ENCODE data around the gene FGFRL1. TPM values are rescaled to one million over a fixed set of nuclear protein-coding genes. Genes with fewer than 3 reads are reported as not detected.

Gene FGFRL1, protein sequence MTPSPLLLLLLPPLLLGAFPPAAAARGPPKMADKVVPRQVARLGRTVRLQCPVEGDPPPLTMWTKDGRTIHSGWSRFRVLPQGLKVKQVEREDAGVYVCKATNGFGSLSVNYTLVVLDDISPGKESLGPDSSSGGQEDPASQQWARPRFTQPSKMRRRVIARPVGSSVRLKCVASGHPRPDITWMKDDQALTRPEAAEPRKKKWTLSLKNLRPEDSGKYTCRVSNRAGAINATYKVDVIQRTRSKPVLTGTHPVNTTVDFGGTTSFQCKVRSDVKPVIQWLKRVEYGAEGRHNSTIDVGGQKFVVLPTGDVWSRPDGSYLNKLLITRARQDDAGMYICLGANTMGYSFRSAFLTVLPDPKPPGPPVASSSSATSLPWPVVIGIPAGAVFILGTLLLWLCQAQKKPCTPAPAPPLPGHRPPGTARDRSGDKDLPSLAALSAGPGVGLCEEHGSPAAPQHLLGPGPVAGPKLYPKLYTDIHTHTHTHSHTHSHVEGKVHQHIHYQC
- 1 to 10 TPM; 7.6 to 8.0 TPM for total RNA-seq

DNA sequence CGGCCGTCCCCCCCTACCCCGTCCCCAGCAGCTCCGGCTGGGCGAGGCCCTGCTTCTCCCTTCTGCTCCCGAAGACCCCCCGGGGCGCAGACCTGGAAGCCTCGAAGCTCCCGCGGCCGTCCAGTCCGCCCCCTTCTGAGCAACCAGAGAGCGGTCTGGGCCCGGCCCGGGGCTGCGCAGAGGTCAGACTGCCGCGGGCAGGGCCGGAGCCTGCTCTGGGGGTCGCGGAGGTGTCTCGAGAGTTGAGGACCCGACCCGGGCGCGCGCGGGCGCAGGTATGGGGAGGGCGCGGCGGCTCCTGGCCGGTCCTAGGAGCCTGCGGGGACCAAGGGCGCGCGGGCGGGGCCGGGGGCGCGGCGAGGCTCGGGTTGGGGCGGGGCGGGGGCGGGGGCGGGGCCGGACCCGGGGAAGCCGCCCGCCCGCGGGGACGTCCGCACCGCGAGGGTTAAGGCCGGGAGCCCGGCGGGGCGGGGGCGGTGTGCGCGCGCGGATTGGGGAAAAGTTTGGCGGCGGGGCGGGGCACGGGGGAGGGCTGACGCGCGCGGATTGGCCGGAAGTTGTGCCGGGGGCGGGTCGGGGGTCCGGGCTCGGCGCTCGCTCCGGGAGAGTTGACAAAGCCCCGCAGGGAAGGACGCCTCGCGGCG lies at the start of gene FGFRL1:
Gene FGFRL1 (plus strand): TSS at position 605 of the 644 bp plus-strand sequence. CDS start 860 bp downstream, outside the sequence.
- Mint-ChIP-seq H3K27ac (peak within 1 kb of the TSS; percentile 46), H3K27me3 (ENCODE audit: low read depth) (peaks cover 26% of the 10 kb centered on the region), H3K9me3 (no peaks in the 10 kb centered on the region), H3K4me1 (ENCODE audit: low read depth) (peaks cover 11% of the 10 kb centered on the region), H3K4me3 (peak within 1 kb of the TSS; percentile 73), H3K36me3 (ENCODE audit: low read depth) (no peaks in the 10 kb centered on the region)
- peak; percentile 95 for DNase-seq
- intact Hi-C loops (cut with micrococcal nuclease): loop anchor here (1.0 to 5.0 kb wide), 6 partner anchors 229 to 711 kb away; partner anchors contain the start of genes CTBP1, TACC3 and TMEM129
- CTCF ChIA-PET: no interaction called here

DNA sequence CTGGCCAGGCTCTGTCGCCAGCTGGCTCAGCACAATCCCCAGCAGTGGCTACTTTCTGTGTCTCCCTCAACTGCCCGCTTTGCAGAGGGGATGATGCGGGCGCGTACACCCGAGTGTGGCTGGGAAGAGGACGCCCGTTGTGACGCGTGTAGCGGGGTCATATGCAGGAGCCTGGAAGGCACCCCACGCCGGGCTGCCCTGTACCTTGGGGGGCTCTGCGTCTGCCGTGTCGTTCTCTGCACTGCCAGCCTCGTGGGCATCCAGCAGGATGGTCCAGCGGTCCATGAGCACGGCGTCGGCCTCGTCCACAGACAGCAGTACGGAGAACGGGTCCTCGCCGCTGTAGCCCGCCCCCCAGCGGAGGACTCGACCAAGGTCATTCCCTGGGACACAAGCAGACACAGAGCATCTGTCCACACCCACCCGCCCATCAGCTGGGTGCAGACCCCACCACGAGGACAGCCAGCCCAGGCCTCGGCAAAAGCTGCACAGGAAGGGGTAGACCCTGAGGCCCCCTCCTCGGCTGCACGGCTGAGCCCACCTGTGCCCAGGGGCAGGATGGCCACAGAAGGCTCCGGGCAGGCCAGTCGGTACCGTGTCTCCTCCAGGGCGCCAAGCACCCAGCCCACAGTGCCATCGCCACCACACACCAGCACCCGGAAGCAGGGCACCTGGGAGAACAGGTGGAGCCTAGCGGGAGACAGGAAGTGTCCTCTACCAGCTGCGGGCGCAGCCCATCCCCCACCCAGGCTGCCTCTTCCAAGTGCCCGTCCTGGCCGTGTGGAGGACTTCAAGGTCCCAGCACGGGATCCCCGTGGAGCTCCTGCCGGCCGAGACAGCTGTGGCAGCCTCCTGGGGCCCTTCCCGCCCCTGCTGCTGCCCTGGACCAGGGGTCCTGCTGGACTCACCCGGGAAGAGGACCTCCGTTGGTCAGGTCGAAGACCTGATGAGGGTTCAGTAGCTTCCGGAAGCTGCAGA lies 48.9 kb upstream of the FGFRL1 start:
- CTCF ChIA-PET: no interaction called here

DNA sequence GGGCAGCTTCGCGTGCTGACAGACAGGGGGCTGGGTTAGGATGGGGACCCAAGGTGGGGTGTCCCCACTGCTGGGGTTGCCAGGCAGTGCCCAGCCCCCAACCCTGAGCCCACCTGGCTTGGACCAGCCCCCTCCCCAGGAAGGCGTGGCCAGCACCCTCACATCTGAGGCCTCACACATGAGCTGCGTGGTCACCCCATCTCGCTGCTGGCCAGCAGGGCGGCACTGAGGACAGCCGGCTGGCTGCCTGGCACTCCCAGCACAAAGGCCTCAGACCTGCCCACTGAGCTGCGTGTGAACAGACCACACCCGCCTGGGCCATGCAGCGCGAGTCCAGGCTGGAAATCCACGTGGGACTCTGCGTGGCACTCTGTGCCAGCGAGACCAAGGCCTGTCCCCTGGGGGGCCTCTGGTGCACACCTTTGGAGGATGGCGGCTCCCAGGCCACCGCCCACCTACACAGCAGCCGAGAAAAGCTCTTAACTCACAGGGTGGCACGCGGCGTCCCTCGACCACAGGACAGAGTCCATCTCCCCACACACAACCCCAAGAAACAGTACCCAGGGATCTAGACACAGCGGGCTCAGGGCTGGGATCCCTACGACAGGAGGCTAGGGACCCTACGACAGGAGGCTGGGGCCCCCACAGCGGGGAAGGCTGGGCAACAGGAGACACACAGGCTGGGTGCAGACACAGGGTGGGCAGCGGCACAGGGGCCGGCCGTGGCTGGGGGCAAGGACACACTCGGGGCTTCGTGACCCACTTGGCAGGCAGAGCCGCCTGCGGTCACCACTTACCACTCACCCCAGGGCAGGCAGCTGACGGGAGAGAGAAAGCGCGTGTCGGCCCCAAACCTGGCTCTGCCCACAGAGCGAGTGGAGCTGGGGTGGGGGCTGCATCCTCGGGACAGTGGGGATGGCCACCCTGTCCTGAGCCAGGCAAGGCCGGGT lies 47.9 kb upstream of the FGFRL1 start:
- CTCF ChIA-PET: no interaction called here
- Mint-ChIP-seq H3K9me3 (no peaks in the 10 kb centered on the region), H3K4me3 (no peak overlapping the region), H3K27ac (no peak overlapping the region), H3K27me3 (ENCODE audit: low read depth) (no peaks in the 10 kb centered on the region), H3K4me1 (ENCODE audit: low read depth) (no peaks in the 10 kb centered on the region), H3K36me3 (ENCODE audit: low read depth) (peaks cover 2% of the 10 kb centered on the region)
- no peak for DNase-seq
- intact Hi-C loops (cut with micrococcal nuclease): no loop called here

More for the DNA sequence above, 48.9 kb upstream of the FGFRL1 start:
- H3K4me3 Mint-ChIP-seq: no peak overlapping the region
- no peak overlapping the region for H3K27ac Mint-ChIP-seq
- H3K36me3 Mint-ChIP-seq (ENCODE audit: low read depth): peaks cover 2% of the 10 kb centered on the region
- no peaks in the 10 kb centered on the region for H3K9me3 Mint-ChIP-seq
- no peak for DNase-seq
- H3K27me3 Mint-ChIP-seq (ENCODE audit: low read depth): no peaks in the 10 kb centered on the region
- H3K4me1 Mint-ChIP-seq (ENCODE audit: low read depth): no peaks in the 10 kb centered on the region
- intact Hi-C loops (cut with micrococcal nuclease): no loop called here

DNA sequence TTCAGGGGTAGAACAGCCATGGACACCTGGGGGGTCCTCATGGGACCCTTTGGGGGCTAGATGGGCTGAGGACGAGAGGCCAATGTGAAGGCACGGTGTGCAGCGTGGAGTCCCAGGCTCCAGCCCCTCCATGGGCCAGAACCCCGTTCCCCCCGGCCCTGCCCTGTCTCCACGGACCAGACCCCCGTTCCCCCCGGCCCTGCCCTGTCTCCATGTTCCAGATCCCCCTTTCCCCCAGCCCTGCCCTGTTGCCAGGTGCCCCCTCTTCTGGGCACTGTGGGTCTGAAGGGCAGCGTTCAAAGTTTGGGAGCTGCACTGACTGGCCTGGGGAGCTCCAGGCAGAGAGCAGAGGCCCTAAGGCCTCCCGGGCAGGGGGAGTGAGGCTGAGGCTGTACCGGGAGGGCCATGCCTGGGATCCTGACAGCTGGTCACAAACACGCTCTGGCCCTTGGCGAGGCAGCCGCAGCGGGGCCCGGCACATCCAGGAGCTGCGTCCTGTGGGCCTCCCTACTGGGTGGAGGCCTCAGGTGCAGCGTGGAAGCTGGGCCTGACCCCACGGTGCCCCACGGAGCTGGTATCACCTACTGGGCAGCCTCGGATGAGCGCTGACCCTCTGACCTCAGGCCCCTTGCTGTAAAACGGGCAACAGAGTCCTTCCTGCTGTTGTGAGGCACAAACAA lies 46.9 kb upstream of the FGFRL1 start:
- CTCF ChIA-PET: no interaction called here
- intact Hi-C loops (cut with micrococcal nuclease): no loop called here
- no peak for DNase-seq
- Mint-ChIP-seq H3K27ac (no peak overlapping the region), H3K36me3 (ENCODE audit: low read depth) (no peaks in the 10 kb centered on the region), H3K4me3 (no peak overlapping the region), H3K27me3 (ENCODE audit: low read depth) (no peaks in the 10 kb centered on the region), H3K4me1 (ENCODE audit: low read depth) (no peaks in the 10 kb centered on the region), H3K9me3 (no peaks in the 10 kb centered on the region)

DNA sequence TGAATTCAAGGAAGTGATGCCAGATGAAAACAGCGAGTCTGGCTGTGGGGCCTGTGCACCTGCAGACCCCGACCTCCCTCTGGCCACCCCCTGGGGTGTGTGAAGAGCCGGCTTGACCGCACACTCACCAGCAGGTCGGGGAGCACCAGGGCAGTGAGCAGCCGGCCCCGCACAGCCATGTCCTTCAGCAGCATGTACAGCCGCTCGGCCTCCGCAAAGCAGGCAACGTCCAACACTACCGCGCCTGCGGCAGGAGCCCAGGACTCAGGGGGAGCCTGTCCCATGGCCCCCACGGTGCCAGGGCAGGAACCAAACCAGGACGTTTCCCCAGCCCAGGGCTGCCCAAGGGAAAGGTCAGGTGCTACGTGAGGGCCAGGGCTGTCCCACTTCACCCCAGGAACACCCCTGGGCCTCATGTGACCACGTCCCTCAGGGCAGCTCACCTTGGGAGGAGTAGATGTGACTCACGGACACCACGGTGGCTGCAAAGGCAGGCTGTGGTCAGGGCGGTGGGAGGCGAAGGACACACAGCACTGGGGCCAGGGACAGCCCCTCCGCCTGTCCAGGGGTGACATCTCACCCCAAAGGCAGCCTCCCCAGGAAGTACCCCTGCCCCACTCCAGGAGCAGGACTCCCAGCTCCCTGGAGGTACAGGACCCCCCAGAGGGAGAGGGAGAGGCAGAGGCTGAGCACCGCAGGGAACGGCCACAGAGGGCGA lies 46.2 kb upstream of the FGFRL1 start:
- no peaks in the 10 kb centered on the region for H3K4me1 Mint-ChIP-seq (ENCODE audit: low read depth)
- CTCF ChIA-PET: no interaction called here
- no peak for DNase-seq
- no peak overlapping the region for H3K27ac Mint-ChIP-seq
- intact Hi-C loops (cut with micrococcal nuclease): no loop called here
- no peak overlapping the region for H3K4me3 Mint-ChIP-seq
- H3K27me3 Mint-ChIP-seq (ENCODE audit: low read depth): no peaks in the 10 kb centered on the region
- H3K36me3 Mint-ChIP-seq (ENCODE audit: low read depth): no peaks in the 10 kb centered on the region
- no peaks in the 10 kb centered on the region for H3K9me3 Mint-ChIP-seq

DNA sequence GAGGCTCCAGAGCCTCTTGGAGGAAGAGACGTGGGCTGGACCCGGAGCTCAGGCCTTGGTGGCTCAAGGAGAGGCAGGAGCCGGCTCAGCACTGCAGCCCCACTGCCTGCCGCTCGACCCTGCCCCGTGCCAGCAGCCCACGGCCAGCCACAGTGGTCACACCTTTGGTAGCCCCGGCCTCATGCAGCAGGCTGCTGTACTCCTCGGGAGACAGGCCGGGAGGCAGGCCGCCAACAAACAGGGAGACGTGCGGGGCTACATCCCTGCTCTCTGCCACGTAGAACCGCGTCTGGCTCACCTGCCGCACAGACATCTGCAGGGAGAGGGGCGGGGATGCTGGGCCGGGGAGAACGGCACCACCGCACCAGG lies 45.7 kb upstream of the FGFRL1 start:
- intact Hi-C loops (cut with micrococcal nuclease): no loop called here
- Mint-ChIP-seq H3K27me3 (ENCODE audit: low read depth) (no peaks in the 10 kb centered on the region), H3K4me1 (ENCODE audit: low read depth) (no peaks in the 10 kb centered on the region), H3K36me3 (ENCODE audit: low read depth) (no peaks in the 10 kb centered on the region), H3K9me3 (no peaks in the 10 kb centered on the region), H3K27ac (no peak overlapping the region), H3K4me3 (no peak overlapping the region)
- DNase-seq: no peak
- CTCF ChIA-PET: no interaction called here

DNA sequence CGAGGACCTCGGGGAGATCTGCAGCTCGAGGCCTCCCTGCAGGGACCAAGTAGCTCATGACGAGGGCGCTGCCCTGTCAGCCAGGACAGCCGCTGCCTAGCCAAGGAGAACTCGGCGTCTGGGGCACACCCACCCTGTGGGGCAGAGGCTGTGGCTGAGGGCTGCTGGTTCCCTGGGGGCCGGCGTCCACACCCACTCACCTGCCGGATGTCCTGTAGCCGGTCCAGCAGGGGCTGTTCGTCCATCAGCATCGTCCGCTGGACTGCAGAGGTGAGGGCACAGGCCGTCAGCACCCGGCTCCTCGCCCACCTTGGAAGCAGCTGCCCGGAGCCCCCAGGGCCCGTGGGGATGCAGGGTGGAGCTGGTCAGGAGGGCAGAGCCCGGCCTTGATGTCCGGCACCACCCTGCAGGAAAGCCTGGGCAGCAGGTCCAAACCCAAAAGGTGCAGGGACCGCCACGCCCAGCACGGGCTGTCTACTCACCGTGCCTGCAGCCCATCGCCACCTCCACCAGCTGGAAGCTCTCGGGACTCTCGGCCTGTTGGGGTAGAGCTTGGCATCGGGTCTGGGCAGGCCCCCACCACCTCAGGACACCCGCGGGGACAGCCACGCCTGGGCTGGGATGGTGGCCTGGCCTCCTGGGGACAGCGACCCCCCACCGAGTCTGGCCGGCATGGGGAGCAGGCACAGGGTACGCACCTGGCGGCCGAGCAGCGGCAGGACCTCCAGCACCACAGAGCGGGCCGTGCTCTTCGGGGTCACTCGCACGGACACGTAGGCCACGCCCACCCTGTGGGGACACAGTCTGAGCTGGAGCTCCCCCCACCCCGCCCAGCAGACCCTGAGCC lies 44.9 kb upstream of the FGFRL1 start:
- H3K36me3 Mint-ChIP-seq (ENCODE audit: low read depth): no peaks in the 10 kb centered on the region
- intact Hi-C loops (cut with micrococcal nuclease): no loop called here
- H3K4me1 Mint-ChIP-seq (ENCODE audit: low read depth): peaks cover 3% of the 10 kb centered on the region
- H3K27me3 Mint-ChIP-seq (ENCODE audit: low read depth): no peaks in the 10 kb centered on the region
- no peak overlapping the region for H3K4me3 Mint-ChIP-seq
- no peak for DNase-seq
- no peaks in the 10 kb centered on the region for H3K9me3 Mint-ChIP-seq
- no peak overlapping the region for H3K27ac Mint-ChIP-seq
- CTCF ChIA-PET: no interaction called here

DNA sequence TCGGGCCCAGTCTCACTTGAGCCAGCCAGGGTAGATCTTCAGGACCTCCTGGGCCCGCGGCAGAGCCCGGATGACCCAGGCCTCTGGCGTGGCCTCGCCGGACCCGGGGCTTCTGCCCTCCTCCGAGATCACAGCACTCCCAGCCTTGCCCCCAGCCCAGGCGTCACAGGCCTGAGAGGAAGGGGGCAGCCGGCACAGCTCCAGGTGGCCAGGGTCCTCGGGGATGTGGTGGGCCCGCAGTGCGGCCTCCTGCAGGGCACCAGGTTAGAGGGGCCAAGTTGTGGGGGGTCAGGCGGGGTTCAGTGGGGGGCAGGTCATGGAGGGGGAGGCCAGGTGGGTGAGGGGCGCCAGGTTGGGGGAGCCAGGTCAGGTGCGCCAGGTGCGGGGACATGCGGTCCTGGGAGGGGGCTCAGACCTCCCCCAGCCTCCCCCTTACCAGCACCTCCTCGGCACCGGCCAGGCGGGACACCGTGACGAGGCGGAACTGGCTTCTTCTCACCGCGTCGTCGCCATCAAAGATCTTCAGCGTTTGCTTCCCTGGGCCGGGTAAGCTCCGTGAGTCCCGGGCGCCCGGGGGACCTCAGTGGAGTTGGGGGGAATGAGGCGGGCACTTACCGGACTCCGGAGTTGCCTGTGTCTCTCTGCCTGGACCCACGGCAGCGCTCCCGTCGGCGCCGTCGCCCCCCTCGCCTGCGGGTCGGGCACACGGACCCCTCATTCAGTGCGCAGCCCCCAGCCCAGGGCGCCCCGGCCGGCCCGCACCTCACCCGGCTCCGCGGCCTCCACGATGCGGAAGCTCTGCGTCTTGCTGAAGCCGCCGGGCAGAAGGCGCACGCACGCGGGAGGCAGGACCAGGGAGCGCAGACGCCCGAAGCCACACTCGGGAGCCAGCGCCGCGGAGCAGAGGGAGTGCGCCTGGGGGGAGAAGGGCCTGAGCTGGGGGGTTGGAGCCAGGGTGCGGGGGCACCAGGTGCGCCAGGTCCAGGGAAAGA lies 44.0 kb upstream of the FGFRL1 start:
- no peak overlapping the region for H3K27ac Mint-ChIP-seq
- intact Hi-C loops (cut with micrococcal nuclease): no loop called here
- no peaks in the 10 kb centered on the region for H3K9me3 Mint-ChIP-seq
- H3K27me3 Mint-ChIP-seq (ENCODE audit: low read depth): no peaks in the 10 kb centered on the region
- CTCF ChIA-PET: no interaction called here
- H3K36me3 Mint-ChIP-seq (ENCODE audit: low read depth): no peaks in the 10 kb centered on the region
- H3K4me1 Mint-ChIP-seq (ENCODE audit: low read depth): peaks cover 5% of the 10 kb centered on the region
- no peak overlapping the region for H3K4me3 Mint-ChIP-seq
- no peak for DNase-seq

DNA sequence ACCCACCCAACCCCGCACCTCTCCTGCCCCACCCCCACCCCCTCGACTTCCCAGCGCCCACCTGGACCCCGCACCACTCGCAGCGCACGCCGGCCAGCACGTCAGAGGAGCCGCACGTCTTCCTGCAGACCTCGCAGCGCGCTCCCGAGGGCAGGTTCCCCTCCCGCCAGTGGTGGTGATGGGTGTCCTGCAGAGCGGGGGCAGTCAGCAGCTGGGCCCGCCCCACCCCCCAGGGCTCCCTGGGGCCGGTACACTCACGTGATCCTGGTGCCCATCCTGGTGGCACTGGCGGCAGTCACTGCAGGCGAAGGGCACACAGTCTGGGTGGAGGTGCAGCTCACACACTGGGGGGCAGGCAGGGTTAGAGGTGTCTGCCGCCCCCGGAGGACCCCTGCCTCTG lies 43.2 kb upstream of the FGFRL1 start:
- Mint-ChIP-seq H3K27me3 (ENCODE audit: low read depth) (no peaks in the 10 kb centered on the region), H3K9me3 (no peaks in the 10 kb centered on the region), H3K36me3 (ENCODE audit: low read depth) (no peaks in the 10 kb centered on the region), H3K27ac (no peak overlapping the region), H3K4me1 (ENCODE audit: low read depth) (peaks cover 5% of the 10 kb centered on the region), H3K4me3 (no peak overlapping the region)
- intact Hi-C loops (cut with micrococcal nuclease): no loop called here
- CTCF ChIA-PET: interaction anchor here (0.5 kb wide), 1 partner anchor 451 kb away, joined by 3 read pairs; no protein-coding TSS in a partner anchor
- DNase-seq: no peak
